Measurements from ENCODE around the gene GPSM3.
A peak's percentile ranks its signal among the peaks of the same experiment; 100 is the strongest.

The GPSM3 gene

GRCh38 chr6:32177788-32178546 lies 14.5 kb downstream of the GPSM3 start, which contains the start of gene RNF5:
RNF5 (plus strand) TSS chr6:32178405; CDS start chr6:32178512, 107 bp downstream.
- peak; percentile 100 for DNase-seq (ENCODE audit: low read depth in 2 of 2)
- no peak for TF ChIP-seq CTCF (IDR thresholded peaks at IDR 0.05; ENCODE audit: low read depth, low read length)
- peak within 1 kb of the TSS; percentile 72 to 95 for H3K4me3 ChIP-seq (replicated peaks in 1 of 2; ENCODE audit: low read depth in 2 of 2, low read length in 2 of 2)

GRCh38 chr6:32177183-32177787 lies 15.2 kb downstream of the GPSM3 start:
- peak overlapping the region; percentile 45 to 95 for H3K4me3 ChIP-seq (replicated peaks in 1 of 2; ENCODE audit: low read depth in 2 of 2, low read length in 2 of 2)
- no peak for TF ChIP-seq CTCF (IDR thresholded peaks at IDR 0.05; ENCODE audit: low read depth, low read length)
- DNase-seq (ENCODE audit: low read depth in 2 of 2) = no peak

GRCh38 chr6:32176476-32177182 lies 15.8 kb downstream of the GPSM3 start:
- H3K4me3 ChIP-seq (replicated peaks in 1 of 2; ENCODE audit: low read depth in 2 of 2, low read length in 2 of 2) = peak overlapping the region; percentile 95 to 98
- DNase-seq (ENCODE audit: low read depth in 2 of 2) = peak; percentile 68 to 73
- TF ChIP-seq CTCF (IDR thresholded peaks at IDR 0.05; ENCODE audit: low read depth, low read length) = no peak

GRCh38 chr6:32175711-32176475 lies 16.6 kb downstream of the GPSM3 start, which contains the start of gene AGPAT1:
AGPAT1 (minus strand) TSS chr6:32176084; CDS start chr6:32171496, 4,588 bp downstream.
- TF ChIP-seq CTCF (IDR thresholded peaks at IDR 0.05; ENCODE audit: low read depth, low read length) = no peak
- DNase-seq (ENCODE audit: low read depth in 2 of 2) = peak; percentile 98 to 99
- peak within 1 kb of the TSS; percentile 95 to 98 for H3K4me3 ChIP-seq (replicated peaks in 1 of 2; ENCODE audit: low read depth in 2 of 2, low read length in 2 of 2)

GRCh38 chr6:32175322-32175710 lies 17.1 kb downstream of the GPSM3 start:
- TF ChIP-seq CTCF (IDR thresholded peaks at IDR 0.05; ENCODE audit: low read depth, low read length) = no peak
- DNase-seq (ENCODE audit: low read depth in 2 of 2) = no peak
- peak overlapping the region; percentile 95 to 98 for H3K4me3 ChIP-seq (replicated peaks in 1 of 2; ENCODE audit: low read depth in 2 of 2, low read length in 2 of 2)

GRCh38 chr6:32174416-32174815 lies 18.0 kb downstream of the GPSM3 start:
- no peak for DNase-seq (ENCODE audit: low read depth in 2 of 2)
- TF ChIP-seq CTCF (IDR thresholded peaks at IDR 0.05; ENCODE audit: low read depth, low read length) = no peak
- peak overlapping the region in 1 of 2 donors; percentile 95 for H3K4me3 ChIP-seq (replicated peaks in 1 of 2; ENCODE audit: low read depth in 2 of 2, low read length in 2 of 2)

All from cardiac fibroblast (primary cell).